ENCODE results near the gene RPTOR. TPM values are rescaled to one million over a fixed set of nuclear protein-coding genes. Genes with fewer than 3 reads are reported as not detected.
A peak's percentile ranks its signal among the peaks of the same experiment; 100 is the strongest.

The RPTOR gene
- total RNA-seq, 1 donor from 2014 or later = 32.0 TPM

GRCh38 chr17:80989586-80989913, 444.9 kb downstream of the RPTOR start:
- no peak for DNase-seq (ENCODE audit: low read depth)
- Mint-ChIP-seq H3K27ac (ENCODE audit: unreplicated experiment) (no peak overlapping the region), H3K4me1 (ENCODE audit: low read depth, unreplicated experiment) (peaks cover 8% of the 10 kb centered on the region), H3K9me3 (ENCODE audit: unreplicated experiment) (no peaks in the 10 kb centered on the region), H3K27me3 (ENCODE audit: low read depth, unreplicated experiment) (no peaks in the 10 kb centered on the region), H3K36me3 (ENCODE audit: low read depth, unreplicated experiment) (no peaks in the 10 kb centered on the region), H3K4me3 (ENCODE audit: unreplicated experiment) (no peak overlapping the region)
- no peak for FAIRE-seq
- no peaks in the 10 kb centered on the region for H3K36me3 ChIP-seq (ENCODE audit: insufficient read depth, low read length)
- peak overlapping the region; percentile 68 for H2AFZ ChIP-seq (ENCODE audit: low read depth, low read length)
- H3K4me1 ChIP-seq (ENCODE audit: insufficient read depth, low read length) = peaks cover 18% of the 10 kb centered on the region
- no peak overlapping the region for H3K4me3 ChIP-seq (ENCODE audit: insufficient read depth, low read depth, low read length)
- H3K4me2 ChIP-seq (ENCODE audit: low read length) = peak overlapping the region; percentile 45
- peaks cover 9% of the 10 kb centered on the region for H4K20me1 ChIP-seq (ENCODE audit: insufficient read depth, low read length)
- no peaks in the 10 kb centered on the region for H3K27me3 ChIP-seq (ENCODE audit: insufficient read depth, low read length)
- H3K79me2 ChIP-seq (ENCODE audit: insufficient read depth, low read length) = peaks cover 21% of the 10 kb centered on the region
- no peaks in the 10 kb centered on the region for H3K9me3 ChIP-seq (ENCODE audit: insufficient read depth, low read depth, low read length)
- TF ChIP-seq, protein P1, sequence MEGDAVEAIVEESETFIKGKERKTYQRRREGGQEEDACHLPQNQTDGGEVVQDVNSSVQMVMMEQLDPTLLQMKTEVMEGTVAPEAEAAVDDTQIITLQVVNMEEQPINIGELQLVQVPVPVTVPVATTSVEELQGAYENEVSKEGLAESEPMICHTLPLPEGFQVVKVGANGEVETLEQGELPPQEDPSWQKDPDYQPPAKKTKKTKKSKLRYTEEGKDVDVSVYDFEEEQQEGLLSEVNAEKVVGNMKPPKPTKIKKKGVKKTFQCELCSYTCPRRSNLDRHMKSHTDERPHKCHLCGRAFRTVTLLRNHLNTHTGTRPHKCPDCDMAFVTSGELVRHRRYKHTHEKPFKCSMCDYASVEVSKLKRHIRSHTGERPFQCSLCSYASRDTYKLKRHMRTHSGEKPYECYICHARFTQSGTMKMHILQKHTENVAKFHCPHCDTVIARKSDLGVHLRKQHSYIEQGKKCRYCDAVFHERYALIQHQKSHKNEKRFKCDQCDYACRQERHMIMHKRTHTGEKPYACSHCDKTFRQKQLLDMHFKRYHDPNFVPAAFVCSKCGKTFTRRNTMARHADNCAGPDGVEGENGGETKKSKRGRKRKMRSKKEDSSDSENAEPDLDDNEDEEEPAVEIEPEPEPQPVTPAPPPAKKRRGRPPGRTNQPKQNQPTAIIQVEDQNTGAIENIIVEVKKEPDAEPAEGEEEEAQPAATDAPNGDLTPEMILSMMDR (IDR thresholded peaks at IDR 0.05; ENCODE audit: insufficient read depth, low read depth, low read length) = no peak
- TF ChIP-seq EZH2 (IDR thresholded peaks at IDR 0.05; ENCODE audit: insufficient read depth, low read length) = no peak
- no peak overlapping the region for H3K9ac ChIP-seq (ENCODE audit: low read length)
- no peak overlapping the region for H3K27ac ChIP-seq (ENCODE audit: low read depth, low read length)

DNA sequence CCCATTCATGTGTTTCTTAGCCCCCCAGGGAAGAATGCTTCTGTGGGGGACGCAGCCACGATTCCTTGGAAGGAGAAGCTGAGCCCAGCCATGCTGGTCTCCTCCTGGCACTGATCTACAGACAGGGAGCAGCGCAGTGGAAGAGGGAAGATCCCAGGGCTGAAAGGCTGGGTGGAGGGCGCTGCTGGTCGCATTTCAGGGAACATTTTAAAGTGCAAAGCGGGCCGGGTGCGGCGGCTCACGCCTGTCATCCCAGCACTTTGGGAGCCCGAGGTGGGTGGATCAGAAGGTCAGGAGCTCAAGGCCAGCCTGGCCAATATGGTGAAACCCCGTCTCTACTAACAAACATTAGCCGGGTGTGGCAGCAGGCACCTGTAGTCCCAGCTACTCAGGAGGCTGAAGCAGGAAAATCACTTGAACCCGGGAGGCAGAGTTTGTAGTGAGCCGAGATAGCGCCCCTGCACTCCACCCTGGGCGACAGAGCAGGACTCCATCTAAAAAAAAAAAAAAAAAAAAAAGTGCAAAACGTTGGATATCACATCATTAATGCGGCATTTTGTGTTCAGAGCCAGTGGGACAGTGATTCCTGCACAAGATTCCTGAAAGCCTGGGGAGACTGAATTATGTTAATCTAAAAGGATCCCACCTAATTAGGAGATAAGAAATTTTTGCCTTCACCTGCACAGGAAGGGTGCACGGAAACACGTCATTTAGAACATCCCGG, 446.4 kb downstream of the RPTOR start:
- Histone ChIP-seq H3K27ac (ENCODE audit: low read depth, low read length) (no peak overlapping the region), H3K36me3 (ENCODE audit: insufficient read depth, low read length) (no peaks in the 10 kb centered on the region), H3K9me3 (ENCODE audit: insufficient read depth, low read depth, low read length) (no peaks in the 10 kb centered on the region), H3K79me2 (ENCODE audit: insufficient read depth, low read length) (peaks cover 21% of the 10 kb centered on the region), H3K9ac (ENCODE audit: low read length) (peak overlapping the region; percentile 86), H4K20me1 (ENCODE audit: insufficient read depth, low read length) (peaks cover 9% of the 10 kb centered on the region), H3K4me1 (ENCODE audit: insufficient read depth, low read length) (peaks cover 11% of the 10 kb centered on the region), H3K27me3 (ENCODE audit: insufficient read depth, low read length) (no peaks in the 10 kb centered on the region), H2AFZ (ENCODE audit: low read depth, low read length) (peak overlapping the region; percentile 91), H3K4me2 (ENCODE audit: low read length) (peak overlapping the region; percentile 88), H3K4me3 (ENCODE audit: insufficient read depth, low read depth, low read length) (peak overlapping the region; percentile 76)
- no peaks in the 10 kb centered on the region for H3K27me3 Mint-ChIP-seq (ENCODE audit: low read depth, unreplicated experiment)
- no peak for FAIRE-seq
- H3K36me3 Mint-ChIP-seq (ENCODE audit: low read depth, unreplicated experiment) = peaks cover 6% of the 10 kb centered on the region
- peaks cover 3% of the 10 kb centered on the region for H3K4me1 Mint-ChIP-seq (ENCODE audit: low read depth, unreplicated experiment)
- no peak for TF ChIP-seq EZH2 (IDR thresholded peaks at IDR 0.05; ENCODE audit: insufficient read depth, low read length)
- TF ChIP-seq, protein P1 (IDR thresholded peaks at IDR 0.05; ENCODE audit: insufficient read depth, low read depth, low read length) = no peak
- no peaks in the 10 kb centered on the region for H3K9me3 Mint-ChIP-seq (ENCODE audit: unreplicated experiment)
- no peak for DNase-seq (ENCODE audit: low read depth)
- no peak overlapping the region for H3K27ac Mint-ChIP-seq (ENCODE audit: unreplicated experiment)
- H3K4me3 Mint-ChIP-seq (ENCODE audit: unreplicated experiment) = peak overlapping the region; percentile 79

DNA sequence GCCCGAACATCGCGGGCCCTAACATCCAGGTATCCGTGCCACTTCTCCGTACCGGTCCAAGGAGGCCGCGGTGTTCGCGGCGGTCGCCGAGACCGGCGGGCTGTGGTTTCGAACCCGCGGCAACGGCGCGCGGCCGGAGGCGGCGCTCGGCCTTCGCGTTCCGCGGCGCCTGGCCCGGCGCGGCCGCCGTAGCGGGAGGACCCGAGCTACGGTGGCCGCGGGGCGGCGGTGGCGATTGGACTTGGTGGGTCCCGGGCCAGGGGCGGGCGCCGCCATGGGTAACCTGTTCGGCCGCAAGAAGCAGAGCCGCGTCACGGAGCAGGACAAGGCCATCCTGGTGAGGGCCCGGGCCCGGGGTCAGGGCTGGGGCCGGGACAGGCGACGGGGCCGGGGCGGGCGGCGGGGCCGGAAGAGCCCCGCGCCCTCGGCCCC, 447.0 kb downstream of the RPTOR start, which contains the start of gene CHMP6:
CHMP6 (plus strand) TSS at position 197 of the 432 bp plus-strand sequence; CDS start at position 275, 78 bp downstream.
- H3K27ac Mint-ChIP-seq (ENCODE audit: unreplicated experiment) = peak within 1 kb of the TSS; percentile 62
- no peak for TF ChIP-seq EZH2 (IDR thresholded peaks at IDR 0.05; ENCODE audit: insufficient read depth, low read length)
- TF ChIP-seq, protein P1 (IDR thresholded peaks at IDR 0.05; ENCODE audit: insufficient read depth, low read depth, low read length) = no peak
- no peaks in the 10 kb centered on the region for H3K9me3 ChIP-seq (ENCODE audit: insufficient read depth, low read depth, low read length)
- peak within 1 kb of the TSS; percentile 88 for H3K4me2 ChIP-seq (ENCODE audit: low read length)
- no peaks in the 10 kb centered on the region for H3K36me3 ChIP-seq (ENCODE audit: insufficient read depth, low read length)
- H3K9me3 Mint-ChIP-seq (ENCODE audit: unreplicated experiment) = no peaks in the 10 kb centered on the region
- H4K20me1 ChIP-seq (ENCODE audit: insufficient read depth, low read length) = peaks cover 9% of the 10 kb centered on the region
- peak within 1 kb of the TSS; percentile 80 for H3K4me3 Mint-ChIP-seq (ENCODE audit: unreplicated experiment)
- H3K36me3 Mint-ChIP-seq (ENCODE audit: low read depth, unreplicated experiment) = peaks cover 6% of the 10 kb centered on the region
- H3K4me1 ChIP-seq (ENCODE audit: insufficient read depth, low read length) = peaks cover 11% of the 10 kb centered on the region
- DNase-seq (ENCODE audit: low read depth) (peak; percentile 66), FAIRE-seq (no peak)
- peak within 1 kb of the TSS; percentile 91 for H2AFZ ChIP-seq (ENCODE audit: low read depth, low read length)
- H3K27ac ChIP-seq (ENCODE audit: low read depth, low read length) = no peak within 1 kb of the TSS
- peak within 1 kb of the TSS; percentile 76 for H3K4me3 ChIP-seq (ENCODE audit: insufficient read depth, low read depth, low read length)
- H3K9ac ChIP-seq (ENCODE audit: low read length) = peak within 1 kb of the TSS; percentile 86
- no peaks in the 10 kb centered on the region for H3K27me3 Mint-ChIP-seq (ENCODE audit: low read depth, unreplicated experiment)
- H3K27me3 ChIP-seq (ENCODE audit: insufficient read depth, low read length) = no peaks in the 10 kb centered on the region
- H3K79me2 ChIP-seq (ENCODE audit: insufficient read depth, low read length) = peaks cover 21% of the 10 kb centered on the region
- H3K4me1 Mint-ChIP-seq (ENCODE audit: low read depth, unreplicated experiment) = peaks cover 3% of the 10 kb centered on the region
